ENCODE data around the gene MAGI2.

The MAGI2 gene

DNA sequence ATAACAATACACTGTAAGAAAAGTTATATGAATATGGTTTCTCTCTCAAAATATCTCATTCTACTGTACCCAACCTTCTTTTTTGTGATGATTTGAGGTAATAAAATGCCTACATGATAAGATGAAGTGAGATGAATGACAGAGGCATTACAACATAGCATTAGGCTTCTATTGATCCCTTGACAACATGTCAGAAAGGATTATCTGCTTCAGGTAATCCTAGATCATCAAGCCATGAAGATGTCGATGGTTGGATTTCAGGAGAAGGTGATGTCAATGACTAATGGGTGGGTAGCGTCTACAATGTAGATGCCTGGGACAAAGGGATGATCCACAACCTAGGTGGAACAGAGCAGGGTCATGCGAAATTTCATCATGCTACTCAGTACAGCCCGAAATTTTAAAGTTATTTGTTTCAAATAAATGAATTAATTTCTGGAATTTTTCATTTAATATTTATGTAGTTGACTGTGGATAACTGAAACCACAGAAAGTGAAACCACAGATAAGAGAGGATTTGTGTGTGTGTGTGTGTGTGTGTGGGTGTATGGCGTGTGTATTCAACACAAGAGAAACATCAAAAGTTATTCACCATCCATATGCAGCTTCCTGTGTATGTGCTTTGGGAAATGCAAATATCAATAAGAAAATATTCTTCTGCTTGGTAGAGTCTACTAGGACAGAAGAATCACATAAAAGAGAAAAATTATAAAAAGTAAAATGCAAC is 77.0 kb downstream of the MAGI2 start:
- no peak for DNase-seq (ENCODE audit: low read depth in 3 of 3)

DNA sequence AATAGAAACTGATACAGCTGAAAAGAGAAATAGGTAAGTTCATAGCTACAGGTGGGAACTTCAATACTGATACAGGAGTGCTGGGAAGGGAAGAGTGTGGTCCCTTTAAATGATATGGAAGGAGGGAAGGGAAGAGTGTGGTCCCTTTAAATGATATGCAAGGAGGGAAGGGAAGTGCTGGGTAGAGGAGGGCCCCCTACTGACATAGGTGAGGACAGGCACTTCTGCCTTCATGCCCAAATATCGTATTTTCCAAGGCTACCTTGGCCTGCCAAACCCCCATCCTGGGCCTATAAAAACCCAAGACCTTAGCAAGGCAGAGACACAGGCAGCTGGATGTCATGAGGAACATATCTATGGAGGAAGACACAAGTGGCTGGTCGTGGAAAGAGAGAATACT is 92.3 kb downstream of the MAGI2 start:
- no peak for DNase-seq (ENCODE audit: low read depth in 3 of 3)

DNA sequence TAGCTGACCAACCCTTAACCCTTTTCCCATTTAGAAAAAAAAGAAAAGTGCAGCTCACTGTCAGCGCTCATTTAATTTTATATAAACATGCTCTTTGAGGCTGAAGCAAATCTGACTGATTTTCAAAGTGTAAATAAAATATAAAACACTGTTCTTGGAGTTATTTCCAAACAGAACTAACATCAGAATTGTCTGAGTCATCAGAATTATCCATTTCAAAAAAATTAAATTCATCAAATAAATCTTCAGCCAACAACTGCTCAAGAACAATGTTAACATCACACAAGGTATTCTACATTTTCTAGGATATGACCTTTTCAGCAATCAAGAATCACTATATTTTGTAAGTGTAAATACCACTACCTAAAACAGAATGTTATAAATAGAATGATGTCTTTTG is 93.6 kb downstream of the MAGI2 start:
- DNase-seq (ENCODE audit: low read depth in 3 of 3), result no peak

DNA sequence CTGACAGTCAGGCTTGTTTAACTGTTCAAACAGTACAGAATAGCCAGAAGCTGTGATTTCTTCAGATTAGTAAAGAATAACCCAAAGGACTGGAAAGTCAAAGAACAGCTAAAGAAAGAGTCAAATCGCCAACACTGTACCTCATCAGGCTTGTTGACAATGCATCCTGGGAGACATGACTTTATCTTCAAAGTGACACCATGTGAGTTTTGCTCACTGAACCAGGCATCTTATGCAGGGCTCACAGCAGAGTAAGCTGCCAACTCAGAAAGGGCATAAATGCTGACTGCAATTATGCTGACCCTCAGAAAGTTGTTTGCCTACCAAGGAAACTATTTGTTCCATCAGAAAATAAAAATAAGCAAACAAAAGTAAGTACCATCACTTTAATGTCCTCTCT is 96.4 kb downstream of the MAGI2 start:
- no peak for DNase-seq (ENCODE audit: low read depth in 3 of 3)

DNA sequence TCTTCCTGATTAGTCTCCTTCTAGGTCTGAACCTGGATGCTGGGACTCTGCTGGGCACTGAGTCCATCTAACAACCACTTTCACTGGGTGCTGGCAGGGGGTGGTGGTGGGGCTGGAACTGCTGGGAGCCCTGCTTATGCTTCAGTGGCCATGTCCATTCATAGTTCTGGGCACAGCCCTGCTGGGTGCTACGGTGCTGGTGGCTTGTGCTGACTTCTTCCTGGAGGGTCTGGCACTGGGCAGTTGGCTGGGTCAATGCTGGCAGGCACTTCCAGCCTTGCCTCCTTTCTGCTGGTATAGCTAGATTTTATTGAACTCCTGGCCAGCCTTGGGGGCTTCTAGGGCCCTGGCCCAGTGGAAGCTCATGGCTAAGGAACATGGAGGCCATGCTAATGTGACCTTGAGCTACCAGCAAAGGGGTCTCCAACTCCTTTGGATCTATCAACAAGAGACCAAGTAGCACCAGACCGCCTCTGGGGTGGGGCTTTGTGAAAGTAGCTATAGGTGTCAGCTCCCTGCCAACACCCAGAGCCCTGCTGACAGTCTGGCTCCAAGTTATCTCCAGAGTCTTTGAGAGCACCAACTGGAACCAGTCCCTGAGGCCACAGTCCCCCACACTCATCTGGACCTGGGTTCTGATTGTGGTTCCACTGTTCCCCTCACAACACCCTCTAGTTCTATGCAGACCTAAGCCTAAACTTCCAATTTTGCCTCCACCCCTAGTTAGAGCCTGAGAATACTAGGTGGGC is 99.6 kb downstream of the MAGI2 start:
- no peak for DNase-seq (ENCODE audit: low read depth in 3 of 3)

- DNase-seq (ENCODE audit: low read depth in 3 of 3), result no peak
These were observed 101.1 kb downstream of the MAGI2 start for GRCh38 chr7:79352323-79352722.

DNA sequence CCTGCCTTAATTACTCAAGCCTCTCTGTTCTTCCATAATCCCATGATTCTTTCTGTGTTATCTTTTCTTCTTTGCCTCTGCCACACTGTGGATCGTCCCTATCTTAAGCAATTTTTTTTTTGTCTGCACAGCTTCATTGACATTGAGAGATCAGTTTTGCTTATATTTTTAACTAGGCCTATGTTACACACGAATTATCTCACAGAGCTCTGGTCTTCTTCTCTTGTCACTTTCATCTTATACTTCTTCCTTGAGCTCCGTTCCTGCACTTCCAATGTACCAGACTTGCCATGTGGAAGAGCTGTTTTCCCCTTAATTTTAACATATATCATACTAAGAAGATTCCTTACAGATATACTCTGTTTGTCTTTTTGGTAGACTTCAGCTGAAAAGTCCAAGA is 106.1 kb downstream of the MAGI2 start:
- no peak for DNase-seq (ENCODE audit: low read depth in 3 of 3)

- no peak for DNase-seq (ENCODE audit: low read depth in 3 of 3)
These were observed 111.6 kb downstream of the MAGI2 start for GRCh38 chr7:79341902-79342301.

DNA sequence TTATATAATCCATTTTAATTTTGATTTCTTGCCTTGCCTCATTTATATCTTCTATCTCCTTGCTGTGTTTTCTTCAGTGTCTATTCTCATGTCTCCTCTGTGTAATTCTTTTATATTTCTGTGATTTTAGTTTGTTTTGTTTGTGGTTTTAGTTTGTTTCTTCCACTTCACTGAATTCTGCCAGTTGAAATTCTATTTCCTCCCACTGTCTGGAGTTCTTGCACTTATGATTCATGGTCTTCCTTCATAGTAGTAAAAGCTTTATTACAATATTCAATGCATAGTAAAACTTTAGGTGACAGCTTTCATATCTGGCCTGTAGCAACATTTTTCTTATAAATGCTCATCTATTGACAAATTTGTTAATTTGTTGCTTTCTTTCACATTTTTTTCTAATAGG is 113.3 kb downstream of the MAGI2 start:
- DNase-seq (ENCODE audit: low read depth in 3 of 3), result no peak

DNA sequence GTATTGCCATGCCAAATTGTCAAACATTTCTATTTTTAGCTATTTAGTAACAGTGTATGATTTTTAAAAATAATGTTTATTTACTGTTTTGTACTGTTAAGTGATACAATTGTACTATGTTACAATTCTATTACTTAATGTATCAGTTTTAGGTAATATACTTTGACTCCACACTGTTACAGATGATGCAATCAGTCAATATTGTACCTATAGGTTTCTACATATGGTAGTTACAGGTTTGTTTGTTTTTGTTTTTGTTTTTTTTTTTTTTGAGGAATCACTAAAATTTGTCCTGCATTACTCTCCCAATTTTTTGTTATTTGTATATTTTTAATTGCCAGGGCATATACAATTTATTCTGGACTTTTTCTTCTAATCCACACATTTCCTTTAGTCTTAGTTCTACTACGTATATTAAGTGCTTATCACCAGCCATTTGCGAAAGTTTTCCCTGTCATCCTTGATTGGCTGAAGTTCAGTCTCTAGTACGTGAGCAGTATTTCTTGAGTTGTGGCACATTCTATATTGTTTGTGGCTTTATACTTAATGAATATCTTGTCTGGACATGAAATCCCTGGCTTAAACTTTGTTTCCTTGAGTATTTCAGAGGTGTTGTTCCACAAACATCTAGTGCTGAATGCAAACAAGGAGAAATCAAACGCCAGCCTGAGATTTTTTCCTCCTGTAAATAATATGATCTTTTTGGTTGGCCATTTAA is 114.1 kb downstream of the MAGI2 start:
- DNase-seq (ENCODE audit: low read depth in 3 of 3), result no peak

GRCh38 chr7:79337717-79338116 is 115.8 kb downstream of the MAGI2 start:
- no peak for DNase-seq (ENCODE audit: low read depth in 3 of 3)

DNA sequence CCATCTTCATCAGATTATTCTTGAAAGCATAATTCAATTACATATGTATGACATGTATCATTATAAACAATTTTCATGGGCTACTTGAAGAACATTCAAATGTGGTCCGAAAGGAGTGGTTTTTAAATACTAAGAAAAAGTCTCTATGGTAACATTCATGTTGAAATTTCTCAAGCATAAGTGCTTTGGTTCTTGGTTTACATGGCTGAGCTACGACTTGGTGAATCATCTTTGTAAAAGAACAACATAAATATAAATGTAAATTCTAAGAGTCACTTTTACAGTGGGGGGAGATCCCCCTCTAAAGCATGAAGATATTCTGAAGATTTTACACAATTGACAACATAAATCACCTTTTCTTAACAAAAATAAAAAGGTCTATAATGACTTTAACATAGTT is 118.6 kb downstream of the MAGI2 start:
- DNase-seq (ENCODE audit: low read depth in 3 of 3), result no peak

- no peak for DNase-seq (ENCODE audit: low read depth in 3 of 3)
These were observed 119.1 kb downstream of the MAGI2 start for GRCh38 chr7:79334334-79334733.

DNA sequence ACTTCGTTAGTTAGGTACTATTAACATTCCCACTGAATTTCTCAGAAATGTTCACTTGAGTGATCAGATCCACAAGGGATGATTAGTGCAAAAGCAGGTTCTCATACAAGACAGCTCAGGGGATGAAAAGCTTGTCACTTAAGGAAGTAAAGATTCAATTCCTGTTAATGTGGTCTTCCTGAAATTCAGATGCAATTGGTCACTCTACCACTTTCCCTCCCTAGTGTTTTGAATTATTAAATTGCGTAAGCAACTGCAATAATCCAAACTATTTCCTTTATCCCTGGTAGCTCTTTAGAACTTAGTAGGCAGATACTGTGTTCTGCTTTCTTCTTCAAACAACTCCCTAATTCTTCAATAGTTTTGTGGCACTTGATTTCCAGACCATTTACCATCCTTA is 121.4 kb downstream of the MAGI2 start:
- DNase-seq (ENCODE audit: low read depth in 3 of 3), result no peak

GRCh38 chr7:79329464-79329863 is 124.0 kb downstream of the MAGI2 start:
- no peak for DNase-seq (ENCODE audit: low read depth in 3 of 3)

GRCh38 chr7:79320741-79321473 is 132.6 kb downstream of the MAGI2 start:
- DNase-seq (ENCODE audit: low read depth in 3 of 3), result no peak

- DNase-seq (ENCODE audit: low read depth in 3 of 3), result no peak
These were observed 134.1 kb downstream of the MAGI2 start for GRCh38 chr7:79319369-79319768.

DNA sequence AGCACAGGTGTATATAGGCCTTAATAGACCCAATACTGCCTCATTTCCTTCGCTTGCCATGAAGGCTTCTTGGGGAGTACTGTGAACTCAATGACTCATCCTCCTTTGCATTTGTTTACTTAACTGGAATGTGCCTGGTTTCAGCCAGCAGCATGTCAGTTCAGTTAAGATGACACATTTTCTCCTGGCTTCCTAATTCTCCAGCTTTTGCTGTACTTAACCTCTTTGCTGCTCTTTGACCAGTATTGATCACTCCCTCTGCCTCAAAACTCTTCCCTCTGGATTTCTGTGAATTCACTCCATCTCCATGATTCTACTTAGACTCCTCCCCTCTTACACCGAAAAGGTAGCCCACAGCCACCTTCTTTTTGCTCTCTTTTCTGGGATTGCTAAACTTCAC is 135.7 kb downstream of the MAGI2 start:
- DNase-seq (ENCODE audit: low read depth in 3 of 3), result no peak

GRCh38 chr7:79312022-79312421 is 141.4 kb downstream of the MAGI2 start:
- DNase-seq (ENCODE audit: low read depth in 3 of 3), result no peak

DNA sequence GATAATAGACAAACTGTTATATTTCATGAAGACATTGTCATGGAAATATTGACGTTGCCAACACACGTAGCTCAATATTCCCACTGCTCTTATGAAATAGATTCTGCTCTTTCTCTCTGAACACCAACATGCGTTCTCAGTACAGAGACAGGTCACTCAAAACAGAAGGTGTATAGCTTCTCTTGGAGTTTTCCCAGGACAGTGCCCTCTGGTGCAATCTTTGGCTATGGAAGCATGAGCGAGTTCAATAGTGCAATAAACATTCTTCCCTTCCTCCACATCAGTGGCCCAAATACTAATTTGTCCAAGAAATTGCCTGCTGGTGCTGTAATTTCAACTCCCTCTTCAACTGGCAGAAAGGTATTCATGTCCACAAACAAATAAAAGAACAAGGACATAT is 145.3 kb downstream of the MAGI2 start:
- no peak for DNase-seq (ENCODE audit: low read depth in 3 of 3)

- no peak for DNase-seq (ENCODE audit: low read depth in 3 of 3)
These were observed 146.1 kb downstream of the MAGI2 start for GRCh38 chr7:79307376-79307775.

DNA sequence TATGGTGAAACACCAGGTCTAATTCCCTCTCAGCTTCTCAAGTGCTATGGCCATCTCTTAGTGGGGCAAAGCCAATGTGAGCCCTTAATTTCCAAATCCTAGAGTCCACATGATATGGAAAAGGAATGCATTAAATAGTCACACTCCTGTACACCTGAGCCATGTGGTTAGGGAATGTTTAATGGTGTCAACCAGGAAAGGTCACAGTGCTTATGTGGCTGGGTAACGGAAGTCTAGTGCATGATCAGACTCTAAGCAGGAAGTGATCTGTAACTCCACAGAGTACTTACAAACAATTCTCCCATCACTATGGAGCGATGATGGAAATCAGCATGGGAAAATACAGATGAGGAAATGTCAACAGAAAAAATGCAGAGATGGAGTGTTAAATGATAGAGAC is 148.8 kb downstream of the MAGI2 start:
- DNase-seq (ENCODE audit: low read depth in 3 of 3), result no peak
